Hepatocyte (in vitro differentiated cells): ENCODE results near the gene MUSK.

ENCODE experiments used
- CTCF ChIP-seq: fragments of 200-600 bp; sonication (generic); IDR thresholded peaks from 2 replicates; pipeline ENCODE4 v1.5.1; 2016; ENCODE audit warnings: antibody characterized with exemption, mild to moderate bottlenecking; ENCODE audit not compliant: poor library complexity
- EZH2phosphoT487 ChIP-seq: fragments of 200-600 bp; sonication (generic); IDR thresholded peaks from one replicate; pipeline ENCODE4 v1.6.1; 2018; ENCODE audit warnings: antibody characterized with exemption, mild to moderate bottlenecking, low read depth, moderate library complexity; ENCODE audit not compliant: unreplicated experiment, severe bottlenecking

GRCh38 chr9:110700953-110701352 lies 32.4 kb downstream of the MUSK start:
- TF ChIP-seq CTCF (no peak), EZH2phosphoT487 (no peak)
